Thoracic aorta (tissue), 2 donors: ENCODE measurements around the gene PPP1R13B. TPM values are rescaled to one million over a fixed set of nuclear protein-coding genes. Genes with fewer than 3 reads are reported as not detected.

ENCODE experiments used
- ATAC-seq: fragments of 150-250 bp; one replicate; pipeline ENCODE4 v1.8.0; 2017; ENCODE audit warnings: low read depth; ENCODE audit not compliant: insufficient number of reproducible peaks, low FRiP score
- DNase-seq: peaks from one replicate; pipeline ENCODE4 v3.0.0-alpha.2; 2020; ENCODE audit warnings: low spot score
- H3K27ac ChIP-seq, 2 donors: fragments of 200-600 bp; sonication (generic); 1 replicate in 1 of 2; 2 replicates in 1 of 2; pipeline ENCODE4 v1.5.1; 2016; ENCODE audit warnings: mild to moderate bottlenecking in 2 of 2, moderate library complexity in 2 of 2
- H3K27me3 ChIP-seq: fragments of 200-600 bp; sonication (generic); replicated peaks from 2 replicates; pipeline ENCODE4 v1.6.0; 2016; ENCODE audit warnings: mild to moderate bottlenecking; ENCODE audit not compliant: insufficient read depth
- H3K36me3 ChIP-seq: fragments of 200-600 bp; sonication (generic); one replicate; pipeline ENCODE4 v1.5.1; 2016
- H3K4me1 ChIP-seq, 2 donors: fragments of 200-600 bp; sonication (generic); 1 replicate in 1 of 2; 2 replicates in 1 of 2; pipeline versions ENCODE4 v1.5.1 to v1.6.0; 2016; ENCODE audit warnings: low read depth in 2 of 2, mild to moderate bottlenecking in 1 of 2; ENCODE audit not compliant: control insufficient read depth in 1 of 2
- H3K4me3 ChIP-seq: fragments of 200-600 bp; sonication (generic); 2 replicates; pipeline ENCODE4 v1.5.1; 2016; ENCODE audit warnings: mild to moderate bottlenecking
- H3K9me3 ChIP-seq: fragments of 200-600 bp; sonication (generic); 2 replicates; pipeline ENCODE4 v1.5.1; 2016
- CTCF ChIP-seq: fragments of 200-600 bp; sonication (generic); IDR thresholded peaks from one replicate; pipeline ENCODE4 v1.5.1; 2019; ENCODE audit warnings: antibody characterized with exemption
- total RNA-seq, 2 donors: library from RNA; depleted of rRNA; stranded (reverse); fragments of >200 nt; gene quantifications; one replicate each; pipeline versions ENCODE4 v1.1.0 to v1.2.3, GENCODE V29; 2016

PPP1R13B gene
- total RNA-seq, 2 donors from 2014 or later: 10.7 to 15.3 TPM

- peaks cover 8 to 23% of the 10 kb centered on the region in 2 donors for H3K4me1 ChIP-seq
- no peak for ATAC-seq
- H3K36me3 ChIP-seq: no peaks in the 10 kb centered on the region
- DNase-seq: no peak
- TF ChIP-seq CTCF: no peak
- no peak overlapping the region for H3K4me3 ChIP-seq
- no peaks in the 10 kb centered on the region for H3K27me3 ChIP-seq
- no peak overlapping the region for H3K27ac ChIP-seq
- no peaks in the 10 kb centered on the region for H3K9me3 ChIP-seq
Observed at GRCh38 chr14:103741876-103742275, 105.5 kb downstream of the PPP1R13B start.

- H3K27ac ChIP-seq: no peak overlapping the region
- no peaks in the 10 kb centered on the region for H3K27me3 ChIP-seq
- peaks cover 14 to 31% of the 10 kb centered on the region in 2 donors for H3K4me1 ChIP-seq
- ATAC-seq (no peak), DNase-seq (no peak)
- H3K9me3 ChIP-seq: no peaks in the 10 kb centered on the region
- no peak overlapping the region for H3K4me3 ChIP-seq
- TF ChIP-seq CTCF: no peak
- H3K36me3 ChIP-seq: no peaks in the 10 kb centered on the region
Observed at GRCh38 chr14:103740991-103741689, 106.2 kb downstream of the PPP1R13B start.

- Histone ChIP-seq H3K36me3 (no peaks in the 10 kb centered on the region), H3K27ac (no peak overlapping the region), H3K27me3 (no peaks in the 10 kb centered on the region), H3K9me3 (no peaks in the 10 kb centered on the region), H3K4me3 (no peak overlapping the region), H3K4me1 (peaks cover 21 to 43% of the 10 kb centered on the region in 2 donors)
- no peak for DNase-seq
- ATAC-seq: no peak
- TF ChIP-seq CTCF: no peak
Observed at GRCh38 chr14:103739793-103740501, 107.4 kb downstream of the PPP1R13B start.

GRCh38 chr14:103739466-103739792 lies 107.9 kb downstream of the PPP1R13B start:
- TF ChIP-seq CTCF: no peak
- Histone ChIP-seq H3K27me3 (no peaks in the 10 kb centered on the region), H3K27ac (no peak overlapping the region), H3K36me3 (no peaks in the 10 kb centered on the region), H3K4me1 (peaks cover 21 to 48% of the 10 kb centered on the region in 2 donors), H3K9me3 (no peaks in the 10 kb centered on the region), H3K4me3 (no peak overlapping the region)
- ATAC-seq (no peak), DNase-seq (no peak)

- DNase-seq (no peak), ATAC-seq (no peak)
- Histone ChIP-seq H3K27ac (no peak overlapping the region), H3K4me1 (peaks cover 21 to 50% of the 10 kb centered on the region in 2 donors), H3K36me3 (peaks cover under 1% of the 10 kb centered on the region), H3K9me3 (no peaks in the 10 kb centered on the region), H3K27me3 (no peaks in the 10 kb centered on the region), H3K4me3 (no peak overlapping the region)
- TF ChIP-seq CTCF: no peak
Observed at GRCh38 chr14:103738701-103739451, 108.5 kb downstream of the PPP1R13B start.
